ENCODE results near the gene KRT80.

KRT80 gene

GRCh38 chr12:52169886-52170285, 21.9 kb downstream of the KRT80 start:
- Histone ChIP-seq H3K27ac (ENCODE audit: low read length, poor library complexity, severe bottlenecking) (no peak overlapping the region), H4K91ac (ENCODE audit: low read length) (no peak overlapping the region), H3K4me1 (ENCODE audit: control insufficient read depth, insufficient read depth, low read depth, low read length) (peaks cover 22% of the 10 kb centered on the region), H3K4me2 (ENCODE audit: low read length, poor library complexity, severe bottlenecking) (no peak overlapping the region), H3K36me3 (ENCODE audit: control insufficient read depth in 1 of 2, insufficient read depth in 2 of 2, low read depth in 1 of 2, low read length in 2 of 2) (peaks cover 0 to 14% of the 10 kb centered on the region in 2 experiments), H3K18ac (ENCODE audit: low read depth in 1 of 2, low read length in 2 of 2) (no peak overlapping the region), H2BK120ac (ENCODE audit: low read depth, low read length) (no peak overlapping the region), H3K4me3 (ENCODE audit: insufficient read depth in 1 of 2, low read depth in 1 of 2, low read length in 2 of 2) (no peak overlapping the region), H4K8ac (ENCODE audit: low read length) (no peak overlapping the region), H3K23ac (ENCODE audit: low read length in 2 of 2) (no peak overlapping the region), H2BK5ac (ENCODE audit: low read depth, low read length, poor library complexity, severe bottlenecking) (no peak overlapping the region), H3K14ac (ENCODE audit: low read length in 2 of 2) (no peak overlapping the region), H3K27me3 (ENCODE audit: control insufficient read depth in 1 of 2, insufficient read depth in 1 of 2, low read length in 2 of 2) (peaks cover 0 to 3% of the 10 kb centered on the region in 2 experiments), H3K9me3 (ENCODE audit: control insufficient read depth, low read length) (no peaks in the 10 kb centered on the region), H3K4ac (ENCODE audit: low read depth in 1 of 2, low read length in 2 of 2) (no peak overlapping the region), H2AK5ac (ENCODE audit: low read length, severe bottlenecking) (no peak overlapping the region), H2BK15ac (ENCODE audit: low read depth, poor library complexity, severe bottlenecking) (no peak overlapping the region), H2AFZ (ENCODE audit: low read depth, low read length) (no peak overlapping the region), H3K79me1 (replicated peaks; ENCODE audit: low read length, poor library complexity, severe bottlenecking) (no peaks in the 10 kb centered on the region), H2BK12ac (ENCODE audit: low read length in 2 of 2) (no peak overlapping the region), H3K9ac (ENCODE audit: low read length) (no peak overlapping the region)
- 100% methylated on average over 1 of the region's 1 CpG for WGBS
- no peak for DNase-seq

DNA sequence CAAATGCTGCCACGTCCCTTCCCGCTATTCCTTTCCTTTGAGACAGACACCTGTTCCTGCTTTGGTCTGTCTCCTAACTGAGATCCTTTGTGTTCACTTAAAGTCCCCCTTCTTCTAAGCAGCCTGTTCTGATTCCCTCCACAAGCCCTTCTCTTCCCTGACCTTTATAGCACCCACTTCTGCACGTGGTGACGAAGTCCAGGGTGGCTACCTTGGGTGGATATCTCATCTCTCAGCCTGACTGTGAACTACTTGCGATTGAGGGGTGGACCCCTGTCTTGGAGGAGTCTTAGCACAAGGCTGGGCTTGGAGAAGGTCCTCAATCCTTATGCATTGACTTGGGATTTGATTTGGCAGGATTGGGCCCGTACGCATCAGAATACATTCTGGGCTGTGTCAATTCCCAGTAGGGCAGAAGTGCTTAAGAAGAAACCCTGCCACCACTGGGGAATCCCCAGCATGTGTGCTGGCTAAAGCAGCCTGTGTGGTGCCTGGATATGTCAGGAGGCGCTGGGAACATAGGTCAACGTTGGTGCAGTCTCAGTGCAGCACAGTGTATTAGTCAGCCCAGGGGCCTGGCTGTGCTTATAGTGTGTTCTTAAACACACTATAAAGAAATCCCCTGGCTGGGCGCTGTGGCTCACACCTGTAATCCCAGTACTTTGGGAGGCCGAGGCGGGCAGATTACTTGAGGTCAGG, 23.6 kb downstream of the KRT80 start:
- Histone ChIP-seq H3K36me3 (ENCODE audit: control insufficient read depth in 1 of 2, insufficient read depth in 2 of 2, low read depth in 1 of 2, low read length in 2 of 2) (peaks cover 0 to 9% of the 10 kb centered on the region in 2 experiments), H3K27me3 (ENCODE audit: control insufficient read depth in 1 of 2, insufficient read depth in 1 of 2, low read length in 2 of 2) (peaks cover 0 to 3% of the 10 kb centered on the region in 2 experiments), H3K4me2 (ENCODE audit: low read length, poor library complexity, severe bottlenecking) (no peak overlapping the region), H3K27ac (ENCODE audit: low read length, poor library complexity, severe bottlenecking) (peak overlapping the region; percentile 24), H2BK12ac (ENCODE audit: low read length in 2 of 2) (no peak overlapping the region), H3K23ac (ENCODE audit: low read length in 2 of 2) (no peak overlapping the region), H3K4ac (ENCODE audit: low read depth in 1 of 2, low read length in 2 of 2) (peak overlapping the region in 1 of 2 experiments; percentile 30), H2AFZ (ENCODE audit: low read depth, low read length) (no peak overlapping the region), H3K4me1 (ENCODE audit: control insufficient read depth, insufficient read depth, low read depth, low read length) (peaks cover 29% of the 10 kb centered on the region), H2BK5ac (ENCODE audit: low read depth, low read length, poor library complexity, severe bottlenecking) (no peak overlapping the region), H4K91ac (ENCODE audit: low read length) (no peak overlapping the region), H3K14ac (ENCODE audit: low read length in 2 of 2) (no peak overlapping the region), H3K18ac (ENCODE audit: low read depth in 1 of 2, low read length in 2 of 2) (peak overlapping the region in 1 of 2 experiments; percentile 1), H2BK120ac (ENCODE audit: low read depth, low read length) (no peak overlapping the region), H3K79me1 (replicated peaks; ENCODE audit: low read length, poor library complexity, severe bottlenecking) (no peaks in the 10 kb centered on the region), H3K9me3 (ENCODE audit: control insufficient read depth, low read length) (no peaks in the 10 kb centered on the region), H3K9ac (ENCODE audit: low read length) (no peak overlapping the region), H4K8ac (ENCODE audit: low read length) (no peak overlapping the region), H2BK15ac (ENCODE audit: low read depth, poor library complexity, severe bottlenecking) (no peak overlapping the region), H3K4me3 (ENCODE audit: insufficient read depth in 1 of 2, low read depth in 1 of 2, low read length in 2 of 2) (no peak overlapping the region), H2AK5ac (ENCODE audit: low read length, severe bottlenecking) (peak overlapping the region; percentile 60)
- 79% methylated on average over 12 of the region's 12 CpGs for WGBS
- peak; percentile 90 for DNase-seq

- no peak overlapping the region for H4K91ac ChIP-seq (ENCODE audit: low read length)
- no peaks in the 10 kb centered on the region for H3K9me3 ChIP-seq (ENCODE audit: control insufficient read depth, low read length)
- no peak overlapping the region for H3K4me2 ChIP-seq (ENCODE audit: low read length, poor library complexity, severe bottlenecking)
- peaks cover 27% of the 10 kb centered on the region for H3K4me1 ChIP-seq (ENCODE audit: control insufficient read depth, insufficient read depth, low read depth, low read length)
- no peak overlapping the region for H2BK120ac ChIP-seq (ENCODE audit: low read depth, low read length)
- H2BK5ac ChIP-seq (ENCODE audit: low read depth, low read length, poor library complexity, severe bottlenecking), result no peak overlapping the region
- no peak overlapping the region for H3K23ac ChIP-seq (ENCODE audit: low read length in 2 of 2)
- H3K27me3 ChIP-seq (ENCODE audit: control insufficient read depth in 1 of 2, insufficient read depth in 1 of 2, low read length in 2 of 2), result peaks cover 0 to 6% of the 10 kb centered on the region in 2 experiments
- no peak overlapping the region for H3K4me3 ChIP-seq (ENCODE audit: insufficient read depth in 1 of 2, low read depth in 1 of 2, low read length in 2 of 2)
- H3K4ac ChIP-seq (ENCODE audit: low read depth in 1 of 2, low read length in 2 of 2), result no peak overlapping the region
- H3K18ac ChIP-seq (ENCODE audit: low read depth in 1 of 2, low read length in 2 of 2), result no peak overlapping the region
- peak overlapping the region; percentile 60 for H2AK5ac ChIP-seq (ENCODE audit: low read length, severe bottlenecking)
- H3K27ac ChIP-seq (ENCODE audit: low read length, poor library complexity, severe bottlenecking), result no peak overlapping the region
- WGBS, result 78% methylated on average over 3 of the region's 3 CpGs
- H3K9ac ChIP-seq (ENCODE audit: low read length), result no peak overlapping the region
- H2BK15ac ChIP-seq (ENCODE audit: low read depth, poor library complexity, severe bottlenecking), result no peak overlapping the region
- H3K14ac ChIP-seq (ENCODE audit: low read length in 2 of 2), result no peak overlapping the region
- DNase-seq, result no peak
- H3K79me1 ChIP-seq (replicated peaks; ENCODE audit: low read length, poor library complexity, severe bottlenecking), result no peaks in the 10 kb centered on the region
- no peak overlapping the region for H2AFZ ChIP-seq (ENCODE audit: low read depth, low read length)
- no peak overlapping the region for H4K8ac ChIP-seq (ENCODE audit: low read length)
- H3K36me3 ChIP-seq (ENCODE audit: control insufficient read depth in 1 of 2, insufficient read depth in 2 of 2, low read depth in 1 of 2, low read length in 2 of 2), result peaks cover 0 to 9% of the 10 kb centered on the region in 2 experiments
- H2BK12ac ChIP-seq (ENCODE audit: low read length in 2 of 2), result no peak overlapping the region
Measured at GRCh38 chr12:52167526-52167925, 24.3 kb downstream of the KRT80 start.

DNA sequence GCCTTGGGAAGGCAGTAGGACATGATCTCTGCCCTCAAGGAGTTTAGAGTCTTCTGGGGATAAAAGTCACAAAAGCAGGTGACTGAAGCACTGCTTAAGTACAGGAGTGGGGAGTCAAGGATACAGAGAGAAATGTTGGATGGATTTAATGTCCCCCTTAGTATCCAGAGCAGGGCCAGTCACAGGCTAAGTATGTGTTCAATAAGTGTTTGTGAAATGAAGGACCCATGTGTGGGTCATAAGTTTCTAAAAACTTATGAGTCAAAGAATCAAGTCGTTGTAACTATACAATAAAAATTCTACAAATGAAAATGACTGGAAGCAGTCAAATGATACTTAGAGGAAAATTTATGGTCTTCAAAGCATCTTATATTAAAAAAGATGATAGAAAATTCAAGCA, 25.1 kb downstream of the KRT80 start:
- no peak overlapping the region for H2BK12ac ChIP-seq (ENCODE audit: low read length in 2 of 2)
- H3K9me3 ChIP-seq (ENCODE audit: control insufficient read depth, low read length), result no peaks in the 10 kb centered on the region
- H3K27me3 ChIP-seq (ENCODE audit: control insufficient read depth in 1 of 2, insufficient read depth in 1 of 2, low read length in 2 of 2), result peaks cover 0 to 6% of the 10 kb centered on the region in 2 experiments
- no peaks in the 10 kb centered on the region for H3K79me1 ChIP-seq (replicated peaks; ENCODE audit: low read length, poor library complexity, severe bottlenecking)
- no peak overlapping the region for H3K9ac ChIP-seq (ENCODE audit: low read length)
- H2BK120ac ChIP-seq (ENCODE audit: low read depth, low read length), result no peak overlapping the region
- H4K8ac ChIP-seq (ENCODE audit: low read length), result no peak overlapping the region
- H3K27ac ChIP-seq (ENCODE audit: low read length, poor library complexity, severe bottlenecking), result no peak overlapping the region
- no peak overlapping the region for H3K4me3 ChIP-seq (ENCODE audit: insufficient read depth in 1 of 2, low read depth in 1 of 2, low read length in 2 of 2)
- no peak overlapping the region for H3K23ac ChIP-seq (ENCODE audit: low read length in 2 of 2)
- H3K36me3 ChIP-seq (ENCODE audit: control insufficient read depth in 1 of 2, insufficient read depth in 2 of 2, low read depth in 1 of 2, low read length in 2 of 2), result peaks cover 0 to 5% of the 10 kb centered on the region in 2 experiments
- no CpG with 5 or more reads among the region's 1 CpG for WGBS
- no peak overlapping the region for H3K18ac ChIP-seq (ENCODE audit: low read depth in 1 of 2, low read length in 2 of 2)
- DNase-seq, result no peak
- no peak overlapping the region for H4K91ac ChIP-seq (ENCODE audit: low read length)
- no peak overlapping the region for H2AFZ ChIP-seq (ENCODE audit: low read depth, low read length)
- H3K4me2 ChIP-seq (ENCODE audit: low read length, poor library complexity, severe bottlenecking), result no peak overlapping the region
- H2BK5ac ChIP-seq (ENCODE audit: low read depth, low read length, poor library complexity, severe bottlenecking), result no peak overlapping the region
- peak overlapping the region; percentile 20 for H2AK5ac ChIP-seq (ENCODE audit: low read length, severe bottlenecking)
- no peak overlapping the region for H2BK15ac ChIP-seq (ENCODE audit: low read depth, poor library complexity, severe bottlenecking)
- H3K14ac ChIP-seq (ENCODE audit: low read length in 2 of 2), result no peak overlapping the region
- no peak overlapping the region for H3K4ac ChIP-seq (ENCODE audit: low read depth in 1 of 2, low read length in 2 of 2)
- H3K4me1 ChIP-seq (ENCODE audit: control insufficient read depth, insufficient read depth, low read depth, low read length), result peaks cover 22% of the 10 kb centered on the region

All from mesenchymal stem cell (in vitro differentiated cells and primary cell).